ENCODE measurements around the gene EIF4B.

DNA sequence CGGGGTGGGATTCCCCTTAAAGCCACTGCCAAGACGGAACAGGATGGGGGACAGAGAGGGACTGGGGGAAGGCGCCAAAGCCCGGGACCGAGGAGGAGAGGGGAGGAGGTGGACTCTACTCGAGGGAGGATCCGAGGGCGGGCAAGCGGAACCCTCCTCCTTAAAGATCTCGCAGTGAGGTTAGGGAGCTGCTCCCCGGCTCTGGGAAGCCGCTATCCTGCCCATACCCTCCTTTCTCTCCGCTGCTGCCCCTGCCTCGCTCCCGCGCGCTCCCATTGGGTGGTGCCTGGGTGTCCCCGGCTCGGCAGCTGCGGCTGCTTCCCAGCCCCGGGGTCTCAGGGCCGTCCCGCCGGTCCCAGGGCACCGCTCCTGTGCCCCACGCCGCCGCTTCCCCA, 40.9 kb upstream of the EIF4B start:
- TF ChIP-seq, protein P1, sequence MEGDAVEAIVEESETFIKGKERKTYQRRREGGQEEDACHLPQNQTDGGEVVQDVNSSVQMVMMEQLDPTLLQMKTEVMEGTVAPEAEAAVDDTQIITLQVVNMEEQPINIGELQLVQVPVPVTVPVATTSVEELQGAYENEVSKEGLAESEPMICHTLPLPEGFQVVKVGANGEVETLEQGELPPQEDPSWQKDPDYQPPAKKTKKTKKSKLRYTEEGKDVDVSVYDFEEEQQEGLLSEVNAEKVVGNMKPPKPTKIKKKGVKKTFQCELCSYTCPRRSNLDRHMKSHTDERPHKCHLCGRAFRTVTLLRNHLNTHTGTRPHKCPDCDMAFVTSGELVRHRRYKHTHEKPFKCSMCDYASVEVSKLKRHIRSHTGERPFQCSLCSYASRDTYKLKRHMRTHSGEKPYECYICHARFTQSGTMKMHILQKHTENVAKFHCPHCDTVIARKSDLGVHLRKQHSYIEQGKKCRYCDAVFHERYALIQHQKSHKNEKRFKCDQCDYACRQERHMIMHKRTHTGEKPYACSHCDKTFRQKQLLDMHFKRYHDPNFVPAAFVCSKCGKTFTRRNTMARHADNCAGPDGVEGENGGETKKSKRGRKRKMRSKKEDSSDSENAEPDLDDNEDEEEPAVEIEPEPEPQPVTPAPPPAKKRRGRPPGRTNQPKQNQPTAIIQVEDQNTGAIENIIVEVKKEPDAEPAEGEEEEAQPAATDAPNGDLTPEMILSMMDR (IDR thresholded peaks at IDR 0.05 in 2 of 3, conservative IDR thresholded peaks at IDR 0.05 in 1 of 3; ENCODE audit: insufficient read depth in 2 of 3, low read depth in 1 of 3, low read length in 3 of 3), result no peak
- no peak for TF ChIP-seq BHLHE40 (IDR thresholded peaks at IDR 0.05; ENCODE audit: low read length)
- TF ChIP-seq, protein P2, sequence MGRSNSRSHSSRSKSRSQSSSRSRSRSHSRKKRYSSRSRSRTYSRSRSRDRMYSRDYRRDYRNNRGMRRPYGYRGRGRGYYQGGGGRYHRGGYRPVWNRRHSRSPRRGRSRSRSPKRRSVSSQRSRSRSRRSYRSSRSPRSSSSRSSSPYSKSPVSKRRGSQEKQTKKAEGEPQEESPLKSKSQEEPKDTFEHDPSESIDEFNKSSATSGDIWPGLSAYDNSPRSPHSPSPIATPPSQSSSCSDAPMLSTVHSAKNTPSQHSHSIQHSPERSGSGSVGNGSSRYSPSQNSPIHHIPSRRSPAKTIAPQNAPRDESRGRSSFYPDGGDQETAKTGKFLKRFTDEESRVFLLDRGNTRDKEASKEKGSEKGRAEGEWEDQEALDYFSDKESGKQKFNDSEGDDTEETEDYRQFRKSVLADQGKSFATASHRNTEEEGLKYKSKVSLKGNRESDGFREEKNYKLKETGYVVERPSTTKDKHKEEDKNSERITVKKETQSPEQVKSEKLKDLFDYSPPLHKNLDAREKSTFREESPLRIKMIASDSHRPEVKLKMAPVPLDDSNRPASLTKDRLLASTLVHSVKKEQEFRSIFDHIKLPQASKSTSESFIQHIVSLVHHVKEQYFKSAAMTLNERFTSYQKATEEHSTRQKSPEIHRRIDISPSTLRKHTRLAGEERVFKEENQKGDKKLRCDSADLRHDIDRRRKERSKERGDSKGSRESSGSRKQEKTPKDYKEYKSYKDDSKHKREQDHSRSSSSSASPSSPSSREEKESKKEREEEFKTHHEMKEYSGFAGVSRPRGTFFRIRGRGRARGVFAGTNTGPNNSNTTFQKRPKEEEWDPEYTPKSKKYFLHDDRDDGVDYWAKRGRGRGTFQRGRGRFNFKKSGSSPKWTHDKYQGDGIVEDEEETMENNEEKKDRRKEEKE (IDR thresholded peaks at IDR 0.05; ENCODE audit: borderline replicate concordance in 1 of 2, control insufficient read depth in 1 of 2, low read depth in 2 of 2, low read length in 1 of 2), result no peak
- TF ChIP-seq TAF1 (IDR thresholded peaks at IDR 0.05; ENCODE audit: control insufficient read depth, extremely low read depth, insufficient read depth, low read length, severe bottlenecking), result no peak
- peak; percentile 46; the same call in 1 of the 2 replicates for TF ChIP-seq ZNF263 (CRISPR knock-in tag; IDR thresholded peaks at IDR 0.05; ENCODE audit: borderline replicate concordance)
- TF ChIP-seq ZNF197 (CRISPR knock-in tag; IDR thresholded peaks at IDR 0.05; ENCODE audit: low read depth), result no peak
- no peak for TF ChIP-seq ZNF224 (CRISPR knock-in tag; IDR thresholded peaks at IDR 0.05)
- no peak for TF ChIP-seq MYNN (IDR thresholded peaks at IDR 0.05)
- no peak for TF ChIP-seq MYNN (CRISPR knock-in tag; IDR thresholded peaks at IDR 0.05)
- TF ChIP-seq, protein P3, sequence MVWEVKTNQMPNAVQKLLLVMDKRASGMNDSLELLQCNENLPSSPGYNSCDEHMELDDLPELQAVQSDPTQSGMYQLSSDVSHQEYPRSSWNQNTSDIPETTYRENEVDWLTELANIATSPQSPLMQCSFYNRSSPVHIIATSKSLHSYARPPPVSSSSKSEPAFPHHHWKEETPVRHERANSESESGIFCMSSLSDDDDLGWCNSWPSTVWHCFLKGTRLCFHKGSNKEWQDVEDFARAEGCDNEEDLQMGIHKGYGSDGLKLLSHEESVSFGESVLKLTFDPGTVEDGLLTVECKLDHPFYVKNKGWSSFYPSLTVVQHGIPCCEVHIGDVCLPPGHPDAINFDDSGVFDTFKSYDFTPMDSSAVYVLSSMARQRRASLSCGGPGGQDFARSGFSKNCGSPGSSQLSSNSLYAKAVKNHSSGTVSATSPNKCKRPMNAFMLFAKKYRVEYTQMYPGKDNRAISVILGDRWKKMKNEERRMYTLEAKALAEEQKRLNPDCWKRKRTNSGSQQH (CRISPR knock-in tag; IDR thresholded peaks at IDR 0.05), result no peak
- no peak for TF ChIP-seq XRCC3 (IDR thresholded peaks at IDR 0.05)
- TF ChIP-seq, protein P4, sequence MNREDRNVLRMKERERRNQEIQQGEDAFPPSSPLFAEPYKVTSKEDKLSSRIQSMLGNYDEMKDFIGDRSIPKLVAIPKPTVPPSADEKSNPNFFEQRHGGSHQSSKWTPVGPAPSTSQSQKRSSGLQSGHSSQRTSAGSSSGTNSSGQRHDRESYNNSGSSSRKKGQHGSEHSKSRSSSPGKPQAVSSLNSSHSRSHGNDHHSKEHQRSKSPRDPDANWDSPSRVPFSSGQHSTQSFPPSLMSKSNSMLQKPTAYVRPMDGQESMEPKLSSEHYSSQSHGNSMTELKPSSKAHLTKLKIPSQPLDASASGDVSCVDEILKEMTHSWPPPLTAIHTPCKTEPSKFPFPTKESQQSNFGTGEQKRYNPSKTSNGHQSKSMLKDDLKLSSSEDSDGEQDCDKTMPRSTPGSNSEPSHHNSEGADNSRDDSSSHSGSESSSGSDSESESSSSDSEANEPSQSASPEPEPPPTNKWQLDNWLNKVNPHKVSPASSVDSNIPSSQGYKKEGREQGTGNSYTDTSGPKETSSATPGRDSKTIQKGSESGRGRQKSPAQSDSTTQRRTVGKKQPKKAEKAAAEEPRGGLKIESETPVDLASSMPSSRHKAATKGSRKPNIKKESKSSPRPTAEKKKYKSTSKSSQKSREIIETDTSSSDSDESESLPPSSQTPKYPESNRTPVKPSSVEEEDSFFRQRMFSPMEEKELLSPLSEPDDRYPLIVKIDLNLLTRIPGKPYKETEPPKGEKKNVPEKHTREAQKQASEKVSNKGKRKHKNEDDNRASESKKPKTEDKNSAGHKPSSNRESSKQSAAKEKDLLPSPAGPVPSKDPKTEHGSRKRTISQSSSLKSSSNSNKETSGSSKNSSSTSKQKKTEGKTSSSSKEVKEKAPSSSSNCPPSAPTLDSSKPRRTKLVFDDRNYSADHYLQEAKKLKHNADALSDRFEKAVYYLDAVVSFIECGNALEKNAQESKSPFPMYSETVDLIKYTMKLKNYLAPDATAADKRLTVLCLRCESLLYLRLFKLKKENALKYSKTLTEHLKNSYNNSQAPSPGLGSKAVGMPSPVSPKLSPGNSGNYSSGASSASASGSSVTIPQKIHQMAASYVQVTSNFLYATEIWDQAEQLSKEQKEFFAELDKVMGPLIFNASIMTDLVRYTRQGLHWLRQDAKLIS (CRISPR knock-in tag; IDR thresholded peaks at IDR 0.05), result no peak
